ENCODE measurements around the gene STK38. TPM values are rescaled to one million over a fixed set of nuclear protein-coding genes. Genes with fewer than 3 reads are reported as not detected.

Gene STK38
- total RNA-seq, 1 donor from 2014 or later, result 65.1 TPM

GRCh38 chr6:36563928-36564284 is 16.6 kb upstream of the STK38 start:
- Mint-ChIP-seq H3K4me1 (ENCODE audit: low read depth) (peaks cover 28% of the 10 kb centered on the region), H3K36me3 (ENCODE audit: low read depth) (no peaks in the 10 kb centered on the region), H3K27me3 (ENCODE audit: low read depth) (no peaks in the 10 kb centered on the region), H3K9me3 (ENCODE audit: low read depth) (no peaks in the 10 kb centered on the region), H3K4me3 (ENCODE audit: unreplicated experiment) (no peak overlapping the region), H3K27ac (ENCODE audit: unreplicated experiment) (peak overlapping the region; percentile 27)
- TF ChIP-seq, protein P1, sequence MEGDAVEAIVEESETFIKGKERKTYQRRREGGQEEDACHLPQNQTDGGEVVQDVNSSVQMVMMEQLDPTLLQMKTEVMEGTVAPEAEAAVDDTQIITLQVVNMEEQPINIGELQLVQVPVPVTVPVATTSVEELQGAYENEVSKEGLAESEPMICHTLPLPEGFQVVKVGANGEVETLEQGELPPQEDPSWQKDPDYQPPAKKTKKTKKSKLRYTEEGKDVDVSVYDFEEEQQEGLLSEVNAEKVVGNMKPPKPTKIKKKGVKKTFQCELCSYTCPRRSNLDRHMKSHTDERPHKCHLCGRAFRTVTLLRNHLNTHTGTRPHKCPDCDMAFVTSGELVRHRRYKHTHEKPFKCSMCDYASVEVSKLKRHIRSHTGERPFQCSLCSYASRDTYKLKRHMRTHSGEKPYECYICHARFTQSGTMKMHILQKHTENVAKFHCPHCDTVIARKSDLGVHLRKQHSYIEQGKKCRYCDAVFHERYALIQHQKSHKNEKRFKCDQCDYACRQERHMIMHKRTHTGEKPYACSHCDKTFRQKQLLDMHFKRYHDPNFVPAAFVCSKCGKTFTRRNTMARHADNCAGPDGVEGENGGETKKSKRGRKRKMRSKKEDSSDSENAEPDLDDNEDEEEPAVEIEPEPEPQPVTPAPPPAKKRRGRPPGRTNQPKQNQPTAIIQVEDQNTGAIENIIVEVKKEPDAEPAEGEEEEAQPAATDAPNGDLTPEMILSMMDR (IDR thresholded peaks at IDR 0.05), result no peak
- DNase-seq (ENCODE audit: low spot score), result peak; percentile 9

DNA sequence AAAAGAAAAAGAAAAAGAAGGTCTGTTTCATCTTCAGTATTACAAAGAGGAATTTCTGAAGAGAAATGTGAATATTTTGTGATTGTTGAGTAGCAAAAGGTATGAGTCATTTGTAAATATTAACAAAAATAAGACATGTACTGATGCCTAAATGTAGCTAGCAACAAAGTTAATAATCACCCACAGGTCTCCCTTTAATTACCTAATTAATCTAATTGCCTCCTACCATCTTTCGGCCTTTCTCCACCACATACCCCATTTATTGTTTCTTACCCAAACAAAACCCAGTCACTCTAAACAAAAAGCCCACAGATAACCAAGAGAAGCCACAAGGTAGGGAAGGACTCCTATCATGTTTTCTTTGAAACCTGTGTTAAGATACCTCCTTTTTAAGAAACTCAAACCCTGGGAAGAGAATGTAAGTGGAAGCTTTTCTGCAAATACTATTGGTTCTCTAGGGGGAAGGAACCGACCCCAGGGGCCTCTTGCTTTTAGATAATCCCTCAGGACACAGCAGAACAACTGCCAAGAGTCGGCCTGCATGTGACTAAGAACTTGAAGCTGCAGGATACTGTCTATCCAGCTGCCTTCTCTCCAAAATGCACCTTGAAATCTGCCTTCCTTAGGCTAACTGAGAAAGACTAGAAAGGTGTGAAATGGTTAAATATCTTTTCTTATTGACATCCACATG is 16.1 kb upstream of the STK38 start:
- H3K4me3 Mint-ChIP-seq (ENCODE audit: unreplicated experiment), result no peak overlapping the region
- H3K36me3 Mint-ChIP-seq (ENCODE audit: low read depth), result no peaks in the 10 kb centered on the region
- TF ChIP-seq, protein P1 (IDR thresholded peaks at IDR 0.05), result no peak
- H3K27ac Mint-ChIP-seq (ENCODE audit: unreplicated experiment), result peak overlapping the region; percentile 90
- H3K9me3 Mint-ChIP-seq (ENCODE audit: low read depth), result no peaks in the 10 kb centered on the region
- DNase-seq (ENCODE audit: low spot score), result no peak
- H3K4me1 Mint-ChIP-seq (ENCODE audit: low read depth), result peaks cover 28% of the 10 kb centered on the region
- H3K27me3 Mint-ChIP-seq (ENCODE audit: low read depth), result no peaks in the 10 kb centered on the region

DNA sequence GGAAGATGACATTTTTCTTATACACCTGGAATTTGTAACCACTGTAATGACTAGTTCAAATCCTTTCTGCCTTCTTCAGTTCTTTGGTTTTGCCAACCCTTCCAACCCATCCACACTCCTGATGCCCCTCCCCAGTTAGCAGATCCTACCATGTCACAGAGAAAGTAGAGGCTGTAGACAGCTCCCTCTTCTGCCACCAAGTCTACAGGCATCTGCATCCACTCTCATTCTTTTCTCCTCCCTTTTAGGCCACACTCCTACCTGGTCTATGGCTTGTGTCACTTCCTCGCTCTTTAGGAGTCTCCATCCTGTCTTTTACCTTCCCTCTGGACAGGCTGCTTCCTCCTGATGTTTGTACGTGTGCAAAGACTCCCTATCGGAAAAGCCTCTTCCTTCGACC is 13.5 kb upstream of the STK38 start:
- Mint-ChIP-seq H3K27ac (ENCODE audit: unreplicated experiment) (no peak overlapping the region), H3K4me3 (ENCODE audit: unreplicated experiment) (no peak overlapping the region), H3K27me3 (ENCODE audit: low read depth) (no peaks in the 10 kb centered on the region), H3K4me1 (ENCODE audit: low read depth) (peaks cover 26% of the 10 kb centered on the region), H3K36me3 (ENCODE audit: low read depth) (no peaks in the 10 kb centered on the region), H3K9me3 (ENCODE audit: low read depth) (no peaks in the 10 kb centered on the region)
- TF ChIP-seq, protein P1 (IDR thresholded peaks at IDR 0.05), result no peak
- no peak for DNase-seq (ENCODE audit: low spot score)

DNA sequence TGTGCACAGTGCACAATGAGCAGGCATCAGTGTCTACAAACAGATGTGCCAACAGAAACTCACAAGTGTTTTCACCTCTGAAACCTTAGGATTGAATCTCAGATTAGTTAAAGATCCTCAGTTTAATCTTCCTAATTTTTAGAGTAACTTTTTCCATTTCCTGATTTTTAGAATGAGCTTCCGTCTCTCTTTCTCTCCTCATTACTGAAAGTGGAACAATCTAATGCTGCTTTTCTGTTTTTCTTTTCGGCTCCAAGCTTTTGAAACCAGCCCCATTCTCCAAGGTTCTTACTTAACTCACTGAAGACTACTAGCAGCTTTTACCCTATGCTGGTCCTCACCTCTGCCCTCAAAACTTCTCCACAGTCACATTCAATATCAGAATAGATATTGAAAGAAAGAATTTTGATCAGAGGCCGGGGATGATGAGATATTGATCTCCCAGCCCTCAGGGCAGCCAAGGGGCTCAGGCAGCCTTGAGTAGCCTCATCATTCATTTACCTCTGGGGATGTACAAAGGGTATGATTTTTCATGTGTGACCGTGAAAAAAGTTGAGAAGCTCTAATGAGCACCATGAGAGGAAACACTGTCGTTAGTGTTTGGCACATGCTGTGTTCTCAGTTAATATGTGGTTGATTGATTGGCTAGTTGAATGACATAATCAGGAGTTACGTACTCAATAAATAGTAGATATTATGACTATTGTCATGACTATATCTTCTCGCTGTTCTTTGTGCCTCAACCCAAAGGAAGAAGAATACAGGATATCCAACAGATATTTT is 11.9 kb upstream of the STK38 start:
- H3K27ac Mint-ChIP-seq (ENCODE audit: unreplicated experiment), result no peak overlapping the region
- H3K9me3 Mint-ChIP-seq (ENCODE audit: low read depth), result no peaks in the 10 kb centered on the region
- no peaks in the 10 kb centered on the region for H3K36me3 Mint-ChIP-seq (ENCODE audit: low read depth)
- H3K27me3 Mint-ChIP-seq (ENCODE audit: low read depth), result no peaks in the 10 kb centered on the region
- H3K4me1 Mint-ChIP-seq (ENCODE audit: low read depth), result peaks cover 30% of the 10 kb centered on the region
- H3K4me3 Mint-ChIP-seq (ENCODE audit: unreplicated experiment), result no peak overlapping the region
- peak; percentile 13 for DNase-seq (ENCODE audit: low spot score)
- TF ChIP-seq, protein P1 (IDR thresholded peaks at IDR 0.05), result no peak

GRCh38 chr6:36556281-36556680 is 9.0 kb upstream of the STK38 start:
- Mint-ChIP-seq H3K27ac (ENCODE audit: unreplicated experiment) (no peak overlapping the region), H3K36me3 (ENCODE audit: low read depth) (no peaks in the 10 kb centered on the region), H3K27me3 (ENCODE audit: low read depth) (no peaks in the 10 kb centered on the region), H3K4me1 (ENCODE audit: low read depth) (peaks cover 7% of the 10 kb centered on the region), H3K4me3 (ENCODE audit: unreplicated experiment) (no peak overlapping the region), H3K9me3 (ENCODE audit: low read depth) (no peaks in the 10 kb centered on the region)
- DNase-seq (ENCODE audit: low spot score), result no peak
- TF ChIP-seq, protein P1 (IDR thresholded peaks at IDR 0.05), result no peak
